GM19455 (cell line): Measurements from ENCODE around the gene LIN54.
A peak's percentile ranks its signal among the peaks of the same experiment; 100 is the strongest.
"Not testable (repeated sequence)": the region's sequence is repeated elsewhere in the genome, so short reads cannot be mapped to it uniquely, and the experiment has no call there.

Experiments used
- ATAC-seq: cut with Tn5 transposase; IDR thresholded peaks from one replicate; pipeline ENCODE4 v1.9.1; 2021; ENCODE audit not compliant: unreplicated experiment

The LIN54 gene

GRCh38 chr4:83012687-83013419 is 2.2 kb upstream of the LIN54 start:
- peak; percentile 76 for ATAC-seq

DNA sequence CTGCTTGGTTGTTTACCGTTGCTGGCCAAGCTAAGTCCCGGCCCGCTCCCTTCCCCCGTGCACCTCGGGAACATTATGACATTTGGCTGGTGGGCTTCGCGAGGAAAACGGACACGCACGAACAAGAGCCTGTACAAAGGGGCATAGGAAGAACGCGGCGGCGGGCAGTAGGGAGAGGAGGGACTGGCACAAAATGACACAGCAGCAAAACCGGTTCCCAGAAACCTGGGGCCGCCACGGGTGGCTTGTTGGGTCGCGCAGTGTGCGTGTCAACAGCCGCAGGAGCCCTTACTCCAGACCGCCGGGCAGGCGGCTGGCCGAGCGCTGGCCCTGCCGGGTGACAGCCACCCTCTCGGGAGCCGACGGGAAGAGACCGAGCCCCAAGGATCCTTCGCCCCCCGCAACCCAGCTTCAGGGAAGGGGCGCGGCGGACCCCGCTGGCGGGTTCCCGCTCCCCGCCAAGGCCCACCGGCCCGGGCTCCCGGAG is 1.6 kb upstream of the LIN54 start:
- peak; percentile 8 for ATAC-seq

DNA sequence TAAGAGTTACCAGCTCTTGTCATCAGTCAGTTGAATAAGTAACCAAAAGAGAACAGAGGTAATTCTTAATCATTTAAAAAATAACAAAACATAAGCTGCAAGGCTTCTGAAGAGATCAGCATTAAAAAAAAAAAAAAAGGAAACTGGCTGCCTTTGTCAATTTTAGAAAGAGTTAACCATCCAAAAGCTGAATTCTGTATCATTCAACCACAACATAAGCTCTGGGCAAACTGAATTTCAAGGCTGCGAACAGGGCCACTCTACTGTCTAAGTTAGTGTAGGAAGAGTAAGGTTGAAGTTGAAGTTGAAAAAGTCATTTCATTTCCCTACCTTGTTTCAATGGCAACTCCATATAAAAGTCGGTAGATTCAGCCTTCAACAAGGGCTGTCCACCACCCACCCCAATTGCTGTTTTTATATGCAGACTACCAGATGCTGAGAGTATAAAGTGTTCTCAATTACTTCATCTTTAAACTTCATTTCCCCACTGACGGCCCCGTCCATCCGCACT is 1.1 kb upstream of the LIN54 start:
- no peak for ATAC-seq

DNA sequence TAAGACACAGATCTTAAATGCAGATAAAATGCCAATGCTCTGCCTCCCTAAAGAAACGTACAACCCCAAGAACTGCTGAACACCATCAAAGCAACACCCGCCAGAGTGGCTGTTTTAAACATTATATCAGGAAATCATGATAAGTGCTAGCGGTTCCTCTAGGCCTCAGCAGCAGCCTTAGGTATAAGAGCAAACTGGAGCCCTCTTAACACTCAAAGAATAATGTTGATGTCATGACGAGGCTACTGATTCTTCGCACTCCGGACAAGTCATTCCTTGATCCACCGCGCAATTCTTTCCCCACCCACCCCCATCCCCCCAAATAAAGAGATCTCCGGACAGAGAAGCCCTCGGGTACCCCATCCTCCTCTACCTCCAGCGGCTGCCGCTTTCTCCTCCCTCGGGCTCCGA is 507 bp downstream of the LIN54 start:
- no peak for ATAC-seq

DNA sequence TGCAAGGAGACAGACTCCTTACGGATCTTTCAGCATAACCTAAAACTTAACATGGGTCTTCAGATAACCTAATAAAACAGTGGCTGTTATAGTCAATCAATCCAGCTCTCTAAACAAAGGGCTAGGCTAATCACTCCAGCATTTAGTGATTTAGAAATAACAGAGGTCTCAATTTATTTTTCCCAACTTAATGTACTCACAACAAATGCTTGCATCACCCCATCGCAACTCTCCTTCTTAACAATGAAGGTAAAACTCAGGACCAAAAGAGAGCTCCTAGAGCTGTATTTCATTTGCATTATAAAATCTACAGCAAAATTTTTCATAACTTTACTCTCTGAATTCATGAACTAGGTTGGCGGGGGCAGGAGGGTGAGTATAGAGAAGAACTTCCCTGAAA is 1.1 kb downstream of the LIN54 start:
- no peak for ATAC-seq

GRCh38 chr4:83003044-83003791 is 7.4 kb downstream of the LIN54 start:
- ATAC-seq = not testable (repeated sequence)

DNA sequence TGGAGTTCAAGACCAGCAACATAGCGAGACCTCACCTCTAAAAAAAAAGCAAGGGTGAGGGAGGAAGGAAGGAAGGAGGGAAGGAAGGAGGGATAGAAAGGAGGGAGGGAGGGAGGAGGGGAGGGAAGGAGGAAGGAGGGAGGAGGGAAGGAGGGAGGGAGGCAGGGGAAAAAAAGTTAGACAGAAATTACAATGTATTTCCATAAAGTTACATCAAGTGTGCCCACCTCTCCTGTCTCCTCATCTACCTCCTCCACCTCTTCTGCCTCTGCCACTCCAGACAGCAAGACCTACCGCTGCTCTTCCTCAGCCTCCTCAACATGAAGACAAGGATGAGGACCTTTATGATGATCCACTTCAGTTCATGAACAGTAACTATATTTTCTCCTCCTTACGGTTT is 8.3 kb downstream of the LIN54 start:
- ATAC-seq = no peak

- no peak for ATAC-seq
These were observed 11.7 kb downstream of the LIN54 start for GRCh38 chr4:82998898-82999297.

- no peak for ATAC-seq
These were observed 15.8 kb downstream of the LIN54 start for GRCh38 chr4:82994834-82995233.

DNA sequence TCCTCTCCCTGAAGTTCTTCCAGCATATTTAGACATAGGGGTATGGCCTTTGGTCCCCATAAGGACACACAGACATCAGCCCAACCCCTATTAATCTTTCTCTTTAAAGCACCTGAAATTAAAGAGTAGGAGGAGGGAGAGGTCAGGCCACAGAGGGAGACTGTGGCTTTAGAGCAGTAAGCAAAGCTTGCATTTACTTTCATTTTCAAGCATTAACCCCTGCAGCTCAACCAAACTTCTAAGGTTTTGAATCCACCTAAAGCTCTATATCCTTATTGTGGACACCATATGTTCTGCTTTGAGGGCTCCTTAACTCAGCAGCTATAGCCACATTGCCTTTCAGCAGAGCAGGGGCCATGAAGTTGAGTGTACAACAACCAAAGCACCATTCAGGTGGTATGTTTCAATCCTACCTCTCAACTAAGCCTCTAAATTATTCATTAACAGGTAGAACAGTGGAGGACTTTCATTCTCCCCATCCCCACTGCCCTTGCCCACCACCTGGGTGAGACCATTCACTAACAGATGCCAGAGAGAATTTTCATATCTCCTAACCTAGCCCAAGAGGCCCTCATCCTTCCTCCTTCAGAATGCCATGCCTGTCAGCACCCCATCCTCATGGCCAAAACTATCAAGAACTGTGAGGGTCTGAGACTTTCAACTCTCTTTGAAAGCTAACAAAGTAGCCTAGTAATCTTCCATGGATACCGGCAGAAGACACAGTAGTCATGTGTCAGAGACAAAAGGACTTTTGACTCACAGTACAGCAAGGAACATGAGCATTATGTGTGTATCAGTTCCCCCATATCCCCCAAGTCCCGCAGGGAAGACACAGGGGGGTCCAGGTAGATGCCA is 20.8 kb downstream of the LIN54 start:
- peak; percentile 95 for ATAC-seq

- ATAC-seq = no peak
These were observed 22.2 kb downstream of the LIN54 start for GRCh38 chr4:82988323-82988832.

- ATAC-seq = not testable (repeated sequence)
These were observed 23.1 kb downstream of the LIN54 start for GRCh38 chr4:82987519-82987918.

DNA sequence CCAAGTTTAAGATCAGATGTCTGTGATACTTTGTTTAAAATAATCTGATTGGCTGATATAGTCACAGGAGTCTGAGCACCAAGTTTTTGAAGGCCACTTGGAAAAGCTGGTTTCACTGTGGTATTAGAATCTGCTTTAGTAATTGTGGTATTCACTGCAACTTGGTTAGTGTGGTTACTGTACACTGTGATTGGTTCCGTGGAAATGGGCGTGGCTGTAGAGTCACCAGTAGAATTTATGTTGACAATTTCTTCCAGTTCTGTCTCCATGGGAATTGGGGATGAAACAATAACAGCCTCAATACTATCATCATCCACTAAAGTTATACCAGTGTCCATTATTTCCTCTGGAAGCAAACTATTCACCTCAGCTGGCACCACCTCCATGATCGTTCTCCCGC is 26.2 kb downstream of the LIN54 start:
- ATAC-seq = no peak

- ATAC-seq = no peak
These were observed 27.2 kb downstream of the LIN54 start for GRCh38 chr4:82983444-82983843.

- no peak for ATAC-seq
These were observed 29.5 kb downstream of the LIN54 start for GRCh38 chr4:82981138-82981537.

- ATAC-seq = no peak
These were observed 34.8 kb downstream of the LIN54 start for GRCh38 chr4:82975792-82976191.

- no peak for ATAC-seq
These were observed 41.2 kb downstream of the LIN54 start for GRCh38 chr4:82969414-82969813.

GRCh38 chr4:82968972-82969371 is 41.7 kb downstream of the LIN54 start:
- ATAC-seq = no peak

DNA sequence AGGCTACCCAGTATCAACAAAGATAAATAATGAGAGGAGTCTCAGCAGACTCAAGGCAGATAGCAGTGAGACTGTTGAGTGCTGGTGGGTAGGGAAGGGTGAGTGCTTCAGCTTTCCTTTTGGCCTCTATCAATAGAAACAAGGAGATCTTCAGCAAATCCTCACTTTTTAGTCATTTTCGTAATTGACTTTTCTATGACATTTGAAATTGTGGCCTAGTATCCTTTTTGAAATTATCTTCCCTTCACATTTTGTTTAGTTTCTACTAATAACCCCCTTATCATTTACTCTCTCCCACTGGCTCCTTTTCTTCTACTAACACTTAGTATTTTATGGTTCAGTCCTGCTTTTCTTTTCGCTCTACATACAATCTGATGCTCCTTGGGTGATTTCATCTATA is 44.9 kb downstream of the LIN54 start:
- ATAC-seq = no peak

- no peak for ATAC-seq
These were observed 53.6 kb downstream of the LIN54 start for GRCh38 chr4:82957045-82957444.

DNA sequence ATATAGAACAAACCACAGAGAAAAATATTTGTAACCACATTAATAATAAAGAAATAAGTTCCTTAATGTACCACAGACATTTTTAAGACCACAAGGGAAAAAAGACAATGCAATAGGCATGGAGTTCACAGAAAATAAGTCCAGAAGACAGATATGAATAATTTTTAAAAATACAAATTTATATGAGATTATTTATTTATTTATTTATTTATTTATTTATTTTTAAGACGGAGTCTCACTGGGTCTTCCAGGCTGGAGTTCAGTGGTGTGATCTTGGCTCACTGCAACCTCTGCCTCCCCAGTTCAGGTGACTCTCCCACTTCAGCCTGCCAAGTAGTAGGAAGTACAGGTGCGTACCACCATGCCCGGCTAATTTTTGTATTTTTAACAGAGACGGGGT is 56.4 kb downstream of the LIN54 start:
- no peak for ATAC-seq
